Trophoblast cell (in vitro differentiated cells and primary cell): ENCODE data around the gene CREB3L4. TPM values are rescaled to one million over a fixed set of nuclear protein-coding genes. Genes with fewer than 3 reads are reported as not detected.

Source experiments
- DNase-seq, 2 donors: peaks; one replicate each; pipeline ENCODE4 v3.0.0-alpha.2; 2016
- H2AFZ ChIP-seq: 2 replicates; pipeline ENCODE4 v1.6.1; 2013; ENCODE audit warnings: low read length, moderate library complexity, mild to moderate bottlenecking; ENCODE audit not compliant: insufficient read depth, poor library complexity
- H2AK5ac ChIP-seq: 2 replicates; pipeline ENCODE4 v1.6.1; 2013; ENCODE audit warnings: mild to moderate bottlenecking, low read length
- H2BK120ac ChIP-seq: 2 replicates; pipeline ENCODE4 v1.6.1; 2013; ENCODE audit warnings: low read length, mild to moderate bottlenecking, moderate library complexity; ENCODE audit not compliant: insufficient read depth, poor library complexity
- H2BK12ac ChIP-seq: 2 replicates; pipeline ENCODE4 v1.6.1; 2013; ENCODE audit warnings: mild to moderate bottlenecking, low read length, moderate library complexity
- H2BK5ac ChIP-seq: 2 replicates; pipeline ENCODE4 v1.6.1; 2013; ENCODE audit warnings: low read length, low read depth, moderate library complexity, mild to moderate bottlenecking; ENCODE audit not compliant: poor library complexity
- H3K14ac ChIP-seq: 2 replicates; pipeline ENCODE4 v1.6.1; 2013; ENCODE audit warnings: mild to moderate bottlenecking, low read length
- H3K18ac ChIP-seq: 2 replicates; pipeline ENCODE4 v1.6.1; 2013; ENCODE audit warnings: mild to moderate bottlenecking, low read length
- H3K23ac ChIP-seq: 2 replicates; pipeline ENCODE4 v1.6.1; 2013; ENCODE audit warnings: low read length
- H3K27ac ChIP-seq: 2 replicates; pipeline ENCODE4 v1.5.1; 2013; ENCODE audit warnings: low read depth, mild to moderate bottlenecking, inconsistent platforms, low read length, moderate library complexity
- H3K27me3 ChIP-seq: 2 replicates; pipeline ENCODE4 v1.6.1; 2013; ENCODE audit warnings: inconsistent platforms, mild to moderate bottlenecking, low read length, moderate library complexity; ENCODE audit not compliant: insufficient read depth
- H3K36me3 ChIP-seq, 2 experiments: 1 replicate in 1 of 2; 2 replicates in 1 of 2; pipeline ENCODE4 v1.6.1; 2013; ENCODE audit warnings: low read length in 2 of 2, mild to moderate bottlenecking in 2 of 2, moderate library complexity in 1 of 2; ENCODE audit not compliant: insufficient read depth in 2 of 2, control insufficient read depth in 1 of 2
- H3K4ac ChIP-seq: 2 replicates; pipeline ENCODE4 v1.6.1; 2013; ENCODE audit warnings: low read depth, mild to moderate bottlenecking, low read length, moderate library complexity
- H3K4me1 ChIP-seq, 2 experiments: 1 replicate in 1 of 2; 2 replicates in 1 of 2; pipeline ENCODE4 v1.6.1; 2013; ENCODE audit warnings: low read length in 2 of 2, mild to moderate bottlenecking in 2 of 2, moderate library complexity in 1 of 2; ENCODE audit not compliant: insufficient read depth in 2 of 2, control insufficient read depth in 1 of 2
- H3K4me2 ChIP-seq: 2 replicates; pipeline ENCODE4 v1.6.1; 2013; ENCODE audit warnings: inconsistent platforms, mild to moderate bottlenecking, low read length, moderate library complexity
- H3K4me3 ChIP-seq: 2 replicates; pipeline ENCODE4 v1.5.1; 2013; ENCODE audit warnings: mild to moderate bottlenecking, low read depth, low read length, inconsistent platforms
- H3K79me1 ChIP-seq: one replicate; pipeline ENCODE4 v1.6.1; 2013; ENCODE audit warnings: low read length
- H3K79me2 ChIP-seq: 2 replicates; pipeline ENCODE4 v1.6.1; 2013; ENCODE audit warnings: low read length, mild to moderate bottlenecking; ENCODE audit not compliant: control insufficient read depth, insufficient read depth, poor library complexity
- H3K9ac ChIP-seq: 2 replicates; pipeline ENCODE4 v1.6.1; 2013; ENCODE audit warnings: mild to moderate bottlenecking, low read length
- H3K9me3 ChIP-seq: 2 replicates; pipeline ENCODE4 v1.6.1; 2013; ENCODE audit warnings: low read depth, mild to moderate bottlenecking, control low read depth, inconsistent platforms, low read length; ENCODE audit not compliant: insufficient read depth
- H4K12ac ChIP-seq: 2 replicates; pipeline ENCODE4 v1.6.1; 2013; ENCODE audit warnings: low read depth, mild to moderate bottlenecking, low read length, moderate library complexity
- H4K8ac ChIP-seq: 2 replicates; pipeline ENCODE4 v1.6.1; 2013; ENCODE audit warnings: low read depth, mild to moderate bottlenecking, low read length, moderate library complexity
- H4K91ac ChIP-seq: one replicate; pipeline ENCODE4 v1.6.1; 2013; ENCODE audit warnings: low read depth, mild to moderate bottlenecking, low read length, moderate library complexity
- WGBS: extraction: QIAGEN DNeasy Blood & Tissue Kit; methylation state at CpG from one replicate; pipeline ENCODE4 v1.1.7; 2013; ENCODE audit warnings: missing lambda C conversion rate; ENCODE audit not compliant: insufficient read length, insufficient coverage; ENCODE audit errors: extremely low coverage; 5-methylcytosine and 5-hydroxymethylcytosine counted together
- polyA plus RNA-seq: library from polyadenylated mRNA; stranded (reverse); fragments of 200-250 nt; gene quantifications from 2 replicates; pipeline ENCODE4 v1.2.3, GENCODE V29; 2013

The CREB3L4 gene
- 7.7 and 8.0 TPM in 2 replicates for polyA plus RNA-seq

GRCh38 chr1:153967107-153967999 is at the start of gene CREB3L4:
Gene CREB3L4, plus strand, starts transcription at chr1:153967902. Its CDS starts 624 bp downstream, at chr1:153968526.
- peak within 1 kb of the TSS; percentile 82 for H3K27ac ChIP-seq

GRCh38 chr1:153919876-153920852 is 47.5 kb upstream of the CREB3L4 start:
- Histone ChIP-seq H4K12ac (no peak overlapping the region), H3K36me3 (peaks cover 0 to 6% of the 10 kb centered on the region in 2 experiments), H3K4ac (peak overlapping the region; percentile 91), H4K91ac (no peak overlapping the region), H3K79me1 (peaks cover 14% of the 10 kb centered on the region), H2BK12ac (no peak overlapping the region), H3K18ac (no peak overlapping the region), H3K4me3 (no peak overlapping the region), H3K4me2 (peak overlapping the region; percentile 4), H3K9me3 (no peaks in the 10 kb centered on the region), H3K27me3 (no peaks in the 10 kb centered on the region), H2AFZ (no peak overlapping the region), H3K4me1 (peaks cover 8 to 9% of the 10 kb centered on the region in 2 experiments), H3K9ac (no peak overlapping the region), H2BK120ac (no peak overlapping the region), H3K27ac (no peak overlapping the region), H3K79me2 (peaks cover 21% of the 10 kb centered on the region), H2BK5ac (no peak overlapping the region), H4K8ac (no peak overlapping the region), H3K14ac (no peak overlapping the region), H3K23ac (no peak overlapping the region), H2AK5ac (no peak overlapping the region)
- no peak for DNase-seq
- no CpG with 5 or more reads among the region's 4 CpGs for WGBS

More at GRCh38 chr1:153967107-153967999, at the start of gene CREB3L4:
- H3K9ac ChIP-seq: peak within 1 kb of the TSS; percentile 85
- WGBS: no CpG with 5 or more reads among the region's 60 CpGs
- peak within 1 kb of the TSS; percentile 74 for H3K4me3 ChIP-seq
- H3K4me1 ChIP-seq: peaks cover 6 to 10% of the 10 kb centered on the region in 2 experiments
- H4K12ac ChIP-seq: peak within 1 kb of the TSS; percentile 82
- peaks cover 0 to 3% of the 10 kb centered on the region in 2 experiments for H3K36me3 ChIP-seq
- H3K14ac ChIP-seq: peak within 1 kb of the TSS; percentile 91
- DNase-seq: peak; percentile 95 to 96
- peak within 1 kb of the TSS; percentile 49 for H2BK120ac ChIP-seq
- peak within 1 kb of the TSS; percentile 73 for H4K91ac ChIP-seq
- H3K27me3 ChIP-seq: no peaks in the 10 kb centered on the region
- H3K23ac ChIP-seq: no peak within 1 kb of the TSS
- H3K4ac ChIP-seq: peak within 1 kb of the TSS; percentile 50
- H2AFZ ChIP-seq: peak within 1 kb of the TSS; percentile 56
- H2BK12ac ChIP-seq: no peak within 1 kb of the TSS
- H4K8ac ChIP-seq: peak within 1 kb of the TSS; percentile 89
- H3K79me2 ChIP-seq: peaks cover 12% of the 10 kb centered on the region
- peak within 1 kb of the TSS; percentile 67 for H2AK5ac ChIP-seq
- peak within 1 kb of the TSS; percentile 65 for H2BK5ac ChIP-seq
- H3K9me3 ChIP-seq: no peaks in the 10 kb centered on the region
- peak within 1 kb of the TSS; percentile 86 for H3K4me2 ChIP-seq
- H3K79me1 ChIP-seq: peaks cover 26% of the 10 kb centered on the region
- H3K18ac ChIP-seq: peak within 1 kb of the TSS; percentile 97

- DNase-seq: no peak
- no peak overlapping the region for H4K8ac ChIP-seq
- no peaks in the 10 kb centered on the region for H3K9me3 ChIP-seq
- WGBS: no CpG with 5 or more reads among the region's 3 CpGs
- peak overlapping the region; percentile 86 for H3K4me2 ChIP-seq
- peaks cover 0 to 4% of the 10 kb centered on the region in 2 experiments for H3K36me3 ChIP-seq
- H3K4me3 ChIP-seq: peak overlapping the region; percentile 93
- no peak overlapping the region for H2AK5ac ChIP-seq
- H4K91ac ChIP-seq: no peak overlapping the region
- no peaks in the 10 kb centered on the region for H3K27me3 ChIP-seq
- peak overlapping the region; percentile 31 for H3K14ac ChIP-seq
- peaks cover 14% of the 10 kb centered on the region for H3K79me1 ChIP-seq
- no peak overlapping the region for H3K18ac ChIP-seq
- H3K27ac ChIP-seq: no peak overlapping the region
- no peak overlapping the region for H2BK120ac ChIP-seq
- no peak overlapping the region for H2AFZ ChIP-seq
- H4K12ac ChIP-seq: no peak overlapping the region
- no peak overlapping the region for H3K23ac ChIP-seq
- peaks cover 8 to 9% of the 10 kb centered on the region in 2 experiments for H3K4me1 ChIP-seq
- no peak overlapping the region for H2BK12ac ChIP-seq
- no peak overlapping the region for H3K9ac ChIP-seq
- H3K4ac ChIP-seq: peak overlapping the region; percentile 88
- peaks cover 21% of the 10 kb centered on the region for H3K79me2 ChIP-seq
- H2BK5ac ChIP-seq: peak overlapping the region; percentile 27
Measured at GRCh38 chr1:153921080-153921802, 46.5 kb upstream of the CREB3L4 start.

GRCh38 chr1:153921803-153922075 is 46.0 kb upstream of the CREB3L4 start:
- H2AFZ ChIP-seq: peak overlapping the region; percentile 2
- H3K9me3 ChIP-seq: no peaks in the 10 kb centered on the region
- no peak overlapping the region for H3K23ac ChIP-seq
- peak overlapping the region; percentile 59 for H3K9ac ChIP-seq
- H2BK120ac ChIP-seq: no peak overlapping the region
- peaks cover 21% of the 10 kb centered on the region for H3K79me2 ChIP-seq
- H3K27ac ChIP-seq: peak overlapping the region; percentile 72
- H3K36me3 ChIP-seq: peaks cover 0 to 4% of the 10 kb centered on the region in 2 experiments
- H3K14ac ChIP-seq: peak overlapping the region; percentile 31
- H3K18ac ChIP-seq: peak overlapping the region; percentile 8
- peaks cover 14% of the 10 kb centered on the region for H3K79me1 ChIP-seq
- H3K27me3 ChIP-seq: no peaks in the 10 kb centered on the region
- WGBS: no CpG with 5 or more reads among the region's 10 CpGs
- peak overlapping the region; percentile 2 for H4K91ac ChIP-seq
- H3K4me1 ChIP-seq: peaks cover 8 to 9% of the 10 kb centered on the region in 2 experiments
- H4K12ac ChIP-seq: no peak overlapping the region
- H3K4me2 ChIP-seq: peak overlapping the region; percentile 86
- peak overlapping the region; percentile 88 for H3K4ac ChIP-seq
- H2AK5ac ChIP-seq: no peak overlapping the region
- no peak overlapping the region for H4K8ac ChIP-seq
- peak overlapping the region; percentile 27 for H2BK5ac ChIP-seq
- peak overlapping the region; percentile 93 for H3K4me3 ChIP-seq
- DNase-seq: peak in 1 of 2 donors; percentile 18
- no peak overlapping the region for H2BK12ac ChIP-seq
